MM.1S (cell line): Measurements from ENCODE around the gene APBB1.

Experiments used
- DNase-seq: peaks from one replicate; pipeline ENCODE4 v3.0.0-alpha.2; 2015
- H2AFZ ChIP-seq: fragments of 300-600 bp; sonication (generic); 2 replicates; pipeline ENCODE4 v1.6.0; 2016; ENCODE audit warnings: antibody characterized with exemption, low read length
- H3F3A ChIP-seq: fragments of 300-600 bp; sonication (generic); 2 replicates; pipeline ENCODE4 v1.6.1; 2016; ENCODE audit warnings: mild to moderate bottlenecking, antibody characterized with exemption, low read length, moderate library complexity, mixed read lengths; ENCODE audit not compliant: insufficient read depth
- H3K27ac ChIP-seq: fragments of 300-600 bp; sonication (generic); 2 replicates; pipeline ENCODE4 v1.5.1; 2016; ENCODE audit warnings: mild to moderate bottlenecking, low read length
- H3K27me3 ChIP-seq: fragments of 300-600 bp; sonication (generic); replicated peaks from 2 replicates; pipeline ENCODE4 v1.6.0; 2016; ENCODE audit warnings: low read length; ENCODE audit not compliant: insufficient read depth
- H3K36me3 ChIP-seq: fragments of 300-600 bp; sonication (generic); replicated peaks from 2 replicates; pipeline ENCODE4 v1.6.1; 2016; ENCODE audit warnings: mild to moderate bottlenecking, low read length, mixed read lengths; ENCODE audit not compliant: insufficient read depth
- H3K4me1 ChIP-seq: fragments of 300-600 bp; sonication (generic); 2 replicates; pipeline ENCODE4 v1.6.1; 2016; ENCODE audit warnings: low read length, mixed read lengths
- H3K4me2 ChIP-seq: fragments of 300-600 bp; sonication (generic); 2 replicates; pipeline ENCODE4 v1.6.0; 2016; ENCODE audit warnings: low read depth, low read length
- H3K4me3 ChIP-seq: fragments of 300-600 bp; sonication (generic); 2 replicates; pipeline ENCODE4 v1.5.1; 2016; ENCODE audit warnings: low read length, mixed read lengths
- H3K79me2 ChIP-seq: fragments of 300-600 bp; sonication (generic); 2 replicates; pipeline ENCODE4 v1.6.1; 2016; ENCODE audit warnings: mixed run types, low read length, mixed read lengths
- H3K9ac ChIP-seq: fragments of 300-600 bp; sonication (generic); 2 replicates; pipeline ENCODE4 v1.6.1; 2016; ENCODE audit warnings: low read length, mixed read lengths
- H3K9me2 ChIP-seq: fragments of 300-600 bp; sonication (generic); replicated peaks from 2 replicates; pipeline ENCODE4 v1.6.1; 2016; ENCODE audit warnings: mild to moderate bottlenecking, low read length, mixed read lengths; ENCODE audit not compliant: insufficient read depth
- H3K9me3 ChIP-seq: fragments of 300-600 bp; sonication (generic); replicated peaks from 2 replicates; pipeline ENCODE4 v1.6.1; 2016; ENCODE audit warnings: mild to moderate bottlenecking, low read length, mixed read lengths; ENCODE audit not compliant: insufficient read depth
- H4K20me1 ChIP-seq: fragments of 300-600 bp; sonication (generic); 2 replicates; pipeline ENCODE4 v1.6.1; 2016; ENCODE audit warnings: mild to moderate bottlenecking, low read length, moderate library complexity, mixed read lengths; ENCODE audit not compliant: insufficient read depth
- CTCF ChIP-seq: fragments of 300-600 bp; sonication (generic); IDR thresholded peaks from 2 replicates; pipeline ENCODE4 v1.5.1; 2016; ENCODE audit warnings: antibody characterized with exemption, low read length, mixed read lengths
- EZH2 ChIP-seq: fragments of 300-600 bp; sonication (generic); optimal IDR thresholded peaks from 2 replicates; pipeline ENCODE3; 2017; ENCODE audit warnings: low read depth, mild to moderate bottlenecking, antibody characterized with exemption, low read length, mixed read lengths
- EZH2phosphoT487 ChIP-seq: fragments of 300-600 bp; sonication (generic); IDR thresholded peaks from 2 replicates; pipeline ENCODE4 v1.6.1; 2018; ENCODE audit warnings: antibody characterized with exemption, low read length

Gene APBB1

DNA sequence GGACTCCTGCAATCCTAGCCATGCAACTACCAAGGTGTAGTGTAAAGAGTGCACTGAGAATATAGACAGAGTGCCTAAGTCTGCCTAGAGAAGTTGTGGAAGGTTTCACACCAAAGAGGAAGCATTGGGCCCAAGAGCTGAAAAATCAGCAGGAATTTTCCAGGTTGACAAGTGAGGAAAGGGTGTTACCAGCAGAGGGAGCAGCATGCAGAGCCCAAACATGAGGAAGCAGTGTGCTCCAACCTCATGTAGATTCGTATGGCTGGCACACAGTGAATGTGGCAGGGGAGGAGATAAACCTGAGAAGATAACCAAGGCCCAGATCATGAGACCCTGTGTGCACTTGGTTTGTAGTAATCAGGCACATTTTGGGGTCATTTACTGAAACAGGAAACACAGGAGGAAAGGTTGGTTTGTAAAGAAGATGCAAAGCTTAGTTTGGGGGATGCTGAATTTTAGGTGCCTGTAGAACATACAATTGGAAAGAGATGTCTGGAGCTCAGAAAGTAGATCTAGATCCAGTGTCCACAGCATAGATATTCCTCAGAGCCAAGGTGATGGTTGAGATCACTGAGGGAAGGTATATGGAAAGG, 20.2 kb upstream of the APBB1 start:
- Histone ChIP-seq H3K4me2 (no peak overlapping the region), H2AFZ (no peak overlapping the region)
- no peak for TF ChIP-seq EZH2phosphoT487
- peak; percentile 70 for TF ChIP-seq CTCF

DNA sequence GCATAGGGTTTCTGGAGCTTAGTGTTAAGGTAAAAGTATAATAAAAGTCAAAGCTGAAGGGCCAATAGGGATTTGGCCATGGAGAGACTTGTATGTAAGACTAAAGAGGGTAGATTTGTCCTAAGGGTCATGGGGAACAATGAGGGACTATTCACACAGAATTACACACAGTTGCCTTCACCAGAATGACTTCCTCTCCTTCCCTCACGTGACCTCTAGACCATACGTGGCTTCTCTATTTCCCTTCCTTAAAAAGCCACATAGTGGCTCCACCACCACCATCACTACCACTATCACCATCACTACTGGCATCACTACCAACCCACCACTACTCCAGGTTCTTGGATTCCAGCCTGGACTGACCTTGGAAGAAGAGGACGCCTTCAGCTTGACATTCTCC, 19.1 kb upstream of the APBB1 start:
- H3K36me3 ChIP-seq = no peaks in the 10 kb centered on the region
- DNase-seq = no peak
- no peak overlapping the region for H3K27ac ChIP-seq
- H3K27me3 ChIP-seq = no peaks in the 10 kb centered on the region
- H3K9ac ChIP-seq = no peak overlapping the region
- no peak overlapping the region for H3K4me3 ChIP-seq
- no peaks in the 10 kb centered on the region for H3K9me2 ChIP-seq
- TF ChIP-seq EZH2phosphoT487 = no peak
- no peak for TF ChIP-seq EZH2
- TF ChIP-seq CTCF = no peak
- no peaks in the 10 kb centered on the region for H3K79me2 ChIP-seq
- no peaks in the 10 kb centered on the region for H4K20me1 ChIP-seq
- no peaks in the 10 kb centered on the region for H3F3A ChIP-seq
- no peaks in the 10 kb centered on the region for H3K9me3 ChIP-seq
- H3K4me2 ChIP-seq = no peak overlapping the region
- no peak overlapping the region for H2AFZ ChIP-seq
- H3K4me1 ChIP-seq = no peaks in the 10 kb centered on the region

More for the DNA sequence above, 20.2 kb upstream of the APBB1 start:
- no peaks in the 10 kb centered on the region for H3K36me3 ChIP-seq
- H3K27me3 ChIP-seq = no peaks in the 10 kb centered on the region
- H3K9ac ChIP-seq = no peak overlapping the region
- H3F3A ChIP-seq = no peaks in the 10 kb centered on the region
- H4K20me1 ChIP-seq = no peaks in the 10 kb centered on the region
- H3K9me2 ChIP-seq = no peaks in the 10 kb centered on the region
- DNase-seq = peak; percentile 37
- H3K4me1 ChIP-seq = no peaks in the 10 kb centered on the region
- H3K4me3 ChIP-seq = no peak overlapping the region
- no peaks in the 10 kb centered on the region for H3K9me3 ChIP-seq
- H3K79me2 ChIP-seq = no peaks in the 10 kb centered on the region
- H3K27ac ChIP-seq = no peak overlapping the region

DNA sequence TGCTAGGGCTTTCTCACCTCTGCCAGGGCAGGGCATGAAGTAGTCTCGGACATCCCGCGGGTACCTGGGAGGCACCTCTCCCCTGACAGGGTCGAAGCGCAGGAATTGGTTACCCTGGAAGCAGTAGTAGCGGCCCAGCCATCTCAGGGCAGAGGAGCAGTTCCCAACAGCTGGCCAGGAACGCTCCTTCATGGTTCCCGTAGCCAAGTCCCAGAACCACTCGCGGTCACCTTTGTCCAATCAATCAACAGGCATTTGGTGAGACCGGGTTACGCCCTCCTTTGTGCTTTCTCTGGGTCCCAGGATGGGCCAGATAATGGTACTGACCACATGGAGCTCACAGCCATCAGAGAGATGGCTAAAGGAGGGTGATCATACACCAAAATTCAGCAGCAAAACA, 18.5 kb upstream of the APBB1 start:
- Histone ChIP-seq H3K9me2 (no peaks in the 10 kb centered on the region), H3K4me2 (no peak overlapping the region), H3F3A (no peaks in the 10 kb centered on the region), H2AFZ (no peak overlapping the region), H3K36me3 (no peaks in the 10 kb centered on the region), H3K4me1 (no peaks in the 10 kb centered on the region), H3K9me3 (no peaks in the 10 kb centered on the region), H3K27ac (no peak overlapping the region), H3K4me3 (no peak overlapping the region), H3K79me2 (no peaks in the 10 kb centered on the region), H3K9ac (no peak overlapping the region), H4K20me1 (no peaks in the 10 kb centered on the region), H3K27me3 (no peaks in the 10 kb centered on the region)
- no peak for DNase-seq
- TF ChIP-seq EZH2phosphoT487 (no peak), EZH2 (no peak)

DNA sequence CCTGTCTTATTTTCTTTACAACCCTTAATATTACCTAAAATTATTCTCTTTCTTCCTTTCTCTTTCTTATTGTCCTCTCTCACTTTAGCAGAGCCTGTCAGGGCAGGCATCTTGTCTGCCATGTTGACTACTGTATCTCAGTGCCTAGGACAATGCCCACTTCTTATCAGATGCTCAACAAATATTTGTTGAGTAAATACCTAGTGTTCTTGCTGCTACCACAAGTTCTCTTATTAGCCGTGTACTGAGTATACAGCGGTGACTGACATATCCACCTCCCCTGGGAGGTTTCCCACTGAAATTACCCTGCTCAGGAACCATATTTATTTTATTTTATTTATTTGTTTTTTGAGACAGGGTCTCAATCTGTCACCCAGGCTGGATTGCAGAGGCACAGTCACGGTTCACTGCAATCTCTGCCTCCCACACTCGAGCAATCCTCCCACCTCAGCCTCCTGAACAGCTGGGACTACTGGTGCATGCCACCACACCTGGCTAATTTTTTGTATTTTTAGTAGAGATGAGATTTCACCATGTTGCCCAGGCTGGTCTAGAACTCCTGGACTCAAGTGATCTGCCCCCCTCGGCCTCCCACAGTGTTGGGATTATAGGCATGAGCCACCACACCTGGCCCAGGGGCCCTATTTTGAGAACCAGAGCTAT, 15.2 kb upstream of the APBB1 start:
- H3K79me2 ChIP-seq = no peaks in the 10 kb centered on the region
- H3K27me3 ChIP-seq = no peaks in the 10 kb centered on the region
- H2AFZ ChIP-seq = no peak overlapping the region
- no peak overlapping the region for H3K27ac ChIP-seq
- H4K20me1 ChIP-seq = no peaks in the 10 kb centered on the region
- no peak overlapping the region for H3K4me2 ChIP-seq
- DNase-seq = no peak
- no peak overlapping the region for H3K4me3 ChIP-seq
- no peaks in the 10 kb centered on the region for H3K4me1 ChIP-seq
- H3K9me3 ChIP-seq = no peaks in the 10 kb centered on the region
- no peaks in the 10 kb centered on the region for H3K36me3 ChIP-seq
- H3K9ac ChIP-seq = no peak overlapping the region
- no peaks in the 10 kb centered on the region for H3K9me2 ChIP-seq
- no peaks in the 10 kb centered on the region for H3F3A ChIP-seq
- TF ChIP-seq CTCF (no peak), EZH2 (no peak), EZH2phosphoT487 (no peak)
